ENCODE data around the gene PHF2. TPM values are rescaled to one million over a fixed set of nuclear protein-coding genes. Genes with fewer than 3 reads are reported as not detected.
A peak's percentile ranks its signal among the peaks of the same experiment; 100 is the strongest.

Gene PHF2
- total RNA-seq, 1 donor from 2014 or later: 40.3 TPM

- Mint-ChIP-seq H3K27ac (ENCODE audit: unreplicated experiment) (peak overlapping the region; percentile 41), H3K4me1 (ENCODE audit: unreplicated experiment) (no peaks in the 10 kb centered on the region), H3K9me3 (ENCODE audit: unreplicated experiment) (no peaks in the 10 kb centered on the region), H3K4me3 (ENCODE audit: unreplicated experiment) (no peak overlapping the region), H3K27me3 (ENCODE audit: unreplicated experiment) (no peaks in the 10 kb centered on the region), H3K36me3 (ENCODE audit: unreplicated experiment) (peaks cover 35% of the 10 kb centered on the region)
- no peak for TF ChIP-seq CTCF (IDR thresholded peaks at IDR 0.05)
- no peak for DNase-seq (ENCODE audit: extremely low spot score, unreplicated experiment)
These were observed 30.0 kb upstream of the PHF2 start for GRCh38 chr9:93546356-93546755.

DNA sequence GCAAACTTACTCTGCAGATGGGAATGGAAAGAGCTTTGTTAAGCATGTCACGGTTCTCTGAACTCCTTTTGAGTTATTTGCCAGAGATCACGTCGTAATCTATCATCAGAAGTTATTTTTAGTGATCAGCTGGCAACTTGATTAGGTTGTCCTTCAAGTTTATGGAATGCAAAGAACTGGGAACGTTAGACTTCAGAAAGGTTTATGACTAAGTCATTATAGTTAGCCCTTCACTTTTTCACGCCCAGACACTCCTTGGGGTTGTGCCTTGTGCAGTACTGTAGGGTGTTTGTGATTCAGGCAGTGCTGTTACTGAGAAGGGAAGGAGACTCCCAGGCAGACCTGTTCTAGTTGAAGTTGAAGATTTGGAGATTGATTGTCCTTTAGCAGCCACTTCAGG is 26.8 kb upstream of the PHF2 start:
- no peaks in the 10 kb centered on the region for H3K4me1 Mint-ChIP-seq (ENCODE audit: unreplicated experiment)
- H3K9me3 Mint-ChIP-seq (ENCODE audit: unreplicated experiment): no peaks in the 10 kb centered on the region
- no peak for TF ChIP-seq CTCF (IDR thresholded peaks at IDR 0.05)
- H3K27ac Mint-ChIP-seq (ENCODE audit: unreplicated experiment): no peak overlapping the region
- no peak overlapping the region for H3K4me3 Mint-ChIP-seq (ENCODE audit: unreplicated experiment)
- DNase-seq (ENCODE audit: extremely low spot score, unreplicated experiment): no peak
- H3K36me3 Mint-ChIP-seq (ENCODE audit: unreplicated experiment): peaks cover 47% of the 10 kb centered on the region
- H3K27me3 Mint-ChIP-seq (ENCODE audit: unreplicated experiment): no peaks in the 10 kb centered on the region

GRCh38 chr9:93552923-93553322 is 23.5 kb upstream of the PHF2 start:
- Mint-ChIP-seq H3K27ac (ENCODE audit: unreplicated experiment) (no peak overlapping the region), H3K4me3 (ENCODE audit: unreplicated experiment) (no peak overlapping the region), H3K4me1 (ENCODE audit: unreplicated experiment) (no peaks in the 10 kb centered on the region), H3K36me3 (ENCODE audit: unreplicated experiment) (peaks cover 43% of the 10 kb centered on the region), H3K27me3 (ENCODE audit: unreplicated experiment) (no peaks in the 10 kb centered on the region), H3K9me3 (ENCODE audit: unreplicated experiment) (no peaks in the 10 kb centered on the region)
- no peak for TF ChIP-seq CTCF (IDR thresholded peaks at IDR 0.05)
- DNase-seq (ENCODE audit: extremely low spot score, unreplicated experiment): no peak

DNA sequence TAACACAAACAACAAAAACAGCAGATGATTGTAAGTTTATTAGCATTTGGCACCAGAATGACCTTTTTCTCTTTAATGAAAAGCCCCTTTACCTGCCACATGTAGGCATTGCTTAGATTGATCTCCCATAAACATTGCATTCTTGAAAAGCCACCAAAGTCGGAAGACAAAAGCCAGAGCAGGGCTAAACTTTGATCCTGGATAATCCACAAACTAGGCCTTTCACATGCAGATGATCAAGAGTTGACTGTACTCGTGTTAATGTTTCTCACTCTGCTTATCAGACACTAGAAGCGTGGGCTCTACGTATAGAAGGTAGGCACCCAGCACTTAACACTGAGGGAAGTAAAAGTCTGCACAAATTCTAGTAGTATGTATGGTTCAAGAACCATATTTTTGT is 21.0 kb upstream of the PHF2 start:
- Mint-ChIP-seq H3K36me3 (ENCODE audit: unreplicated experiment) (peaks cover 53% of the 10 kb centered on the region), H3K9me3 (ENCODE audit: unreplicated experiment) (no peaks in the 10 kb centered on the region), H3K27ac (ENCODE audit: unreplicated experiment) (no peak overlapping the region), H3K27me3 (ENCODE audit: unreplicated experiment) (no peaks in the 10 kb centered on the region), H3K4me1 (ENCODE audit: unreplicated experiment) (no peaks in the 10 kb centered on the region), H3K4me3 (ENCODE audit: unreplicated experiment) (no peak overlapping the region)
- no peak for TF ChIP-seq CTCF (IDR thresholded peaks at IDR 0.05)
- DNase-seq (ENCODE audit: extremely low spot score, unreplicated experiment): no peak

DNA sequence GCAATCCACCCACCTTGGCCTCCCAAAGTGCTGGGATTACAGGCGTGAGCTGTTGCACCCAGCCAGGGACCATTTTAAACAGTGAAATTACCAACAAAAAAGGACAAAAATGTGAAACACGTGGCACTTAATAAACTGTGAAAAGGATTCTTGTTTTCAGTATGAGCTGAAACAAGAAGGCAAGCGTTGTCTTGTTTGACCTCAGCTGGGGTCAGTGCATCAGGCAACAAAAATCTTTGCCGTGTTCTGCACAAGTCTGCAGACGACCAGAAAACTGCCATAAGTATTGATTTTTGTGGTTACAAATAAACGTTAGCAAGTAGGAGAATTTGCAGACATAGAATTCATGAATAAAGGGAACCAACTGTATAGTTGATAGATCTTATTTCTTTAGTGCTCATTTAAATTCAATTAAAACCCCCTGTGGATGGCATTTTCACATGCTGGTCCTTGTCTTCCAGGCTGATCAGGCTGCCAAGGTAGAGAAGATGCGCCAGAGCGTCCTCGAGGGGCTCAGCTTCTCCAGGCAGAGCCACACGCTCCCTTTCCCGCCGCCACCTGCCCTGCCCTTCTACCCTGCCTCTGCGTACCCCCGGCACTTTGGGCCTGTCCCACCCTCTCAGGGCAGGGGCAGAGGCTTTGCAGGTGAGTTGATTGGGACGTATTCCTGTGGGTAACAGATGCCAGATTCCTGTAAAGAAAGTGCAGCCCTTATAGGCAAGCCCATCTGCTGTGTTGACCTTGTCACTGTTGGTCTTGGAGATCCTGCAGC is 18.8 kb upstream of the PHF2 start:
- TF ChIP-seq CTCF (IDR thresholded peaks at IDR 0.05): no peak
- peaks cover 51% of the 10 kb centered on the region for H3K36me3 Mint-ChIP-seq (ENCODE audit: unreplicated experiment)
- no peaks in the 10 kb centered on the region for H3K27me3 Mint-ChIP-seq (ENCODE audit: unreplicated experiment)
- H3K9me3 Mint-ChIP-seq (ENCODE audit: unreplicated experiment): no peaks in the 10 kb centered on the region
- no peak for DNase-seq (ENCODE audit: extremely low spot score, unreplicated experiment)
- H3K4me3 Mint-ChIP-seq (ENCODE audit: unreplicated experiment): no peak overlapping the region
- H3K4me1 Mint-ChIP-seq (ENCODE audit: unreplicated experiment): no peaks in the 10 kb centered on the region
- no peak overlapping the region for H3K27ac Mint-ChIP-seq (ENCODE audit: unreplicated experiment)

Measured in osteocyte (in vitro differentiated cells).